Brain microvascular endothelial cell (primary cell): ENCODE measurements around the gene ZNF385B.

ENCODE experiments used
- DNase-seq: peaks from one replicate; pipeline ENCODE4 v3.0.0-alpha.2; 2020
- H3K27ac ChIP-seq: fragments of 250-450 bp; sonication (Bioruptor Pico); 2 replicates; pipeline ENCODE4 v1.5.1; 2020; ENCODE audit warnings: mild to moderate bottlenecking, moderate library complexity
- H3K27me3 ChIP-seq: fragments of 250-450 bp; sonication (Bioruptor Pico); replicated peaks from 2 replicates; pipeline ENCODE4 v1.5.1; 2020; ENCODE audit warnings: mild to moderate bottlenecking
- H3K36me3 ChIP-seq: fragments of 250-450 bp; sonication (Bioruptor Pico); replicated peaks from 2 replicates; pipeline ENCODE4 v1.5.1; 2020; ENCODE audit warnings: mild to moderate bottlenecking
- H3K4me3 ChIP-seq: 2 replicates; pipeline ENCODE4 v1.5.1; 2011; ENCODE audit warnings: low read depth, mild to moderate bottlenecking, control low read depth, low read length, moderate library complexity
- in situ Hi-C: cut with HindIII; loops from 2 replicates; pipeline ENCODE4 v1.10.0; 2017; ENCODE audit warnings: low sequenced_read_pairs, low pct_ligation_motif_present
- TF ChIP-seq, protein P1 (sequence below): IDR thresholded peaks from 2 replicates; pipeline ENCODE4 v1.5.1; 2011; ENCODE audit warnings: low read depth, mild to moderate bottlenecking, moderate library complexity, low read length, control low read depth, inconsistent platforms; ENCODE audit errors: missing control alignments

Gene ZNF385B

GRCh38 chr2:179682756-179683155 is 178.7 kb downstream of the ZNF385B start:
- no peak overlapping the region for H3K4me3 ChIP-seq
- no peak overlapping the region for H3K27ac ChIP-seq
- in situ Hi-C loops: no loop called here
- H3K27me3 ChIP-seq: no peaks in the 10 kb centered on the region
- TF ChIP-seq, protein P1, sequence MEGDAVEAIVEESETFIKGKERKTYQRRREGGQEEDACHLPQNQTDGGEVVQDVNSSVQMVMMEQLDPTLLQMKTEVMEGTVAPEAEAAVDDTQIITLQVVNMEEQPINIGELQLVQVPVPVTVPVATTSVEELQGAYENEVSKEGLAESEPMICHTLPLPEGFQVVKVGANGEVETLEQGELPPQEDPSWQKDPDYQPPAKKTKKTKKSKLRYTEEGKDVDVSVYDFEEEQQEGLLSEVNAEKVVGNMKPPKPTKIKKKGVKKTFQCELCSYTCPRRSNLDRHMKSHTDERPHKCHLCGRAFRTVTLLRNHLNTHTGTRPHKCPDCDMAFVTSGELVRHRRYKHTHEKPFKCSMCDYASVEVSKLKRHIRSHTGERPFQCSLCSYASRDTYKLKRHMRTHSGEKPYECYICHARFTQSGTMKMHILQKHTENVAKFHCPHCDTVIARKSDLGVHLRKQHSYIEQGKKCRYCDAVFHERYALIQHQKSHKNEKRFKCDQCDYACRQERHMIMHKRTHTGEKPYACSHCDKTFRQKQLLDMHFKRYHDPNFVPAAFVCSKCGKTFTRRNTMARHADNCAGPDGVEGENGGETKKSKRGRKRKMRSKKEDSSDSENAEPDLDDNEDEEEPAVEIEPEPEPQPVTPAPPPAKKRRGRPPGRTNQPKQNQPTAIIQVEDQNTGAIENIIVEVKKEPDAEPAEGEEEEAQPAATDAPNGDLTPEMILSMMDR: no peak
- DNase-seq: no peak
- no peaks in the 10 kb centered on the region for H3K36me3 ChIP-seq

DNA sequence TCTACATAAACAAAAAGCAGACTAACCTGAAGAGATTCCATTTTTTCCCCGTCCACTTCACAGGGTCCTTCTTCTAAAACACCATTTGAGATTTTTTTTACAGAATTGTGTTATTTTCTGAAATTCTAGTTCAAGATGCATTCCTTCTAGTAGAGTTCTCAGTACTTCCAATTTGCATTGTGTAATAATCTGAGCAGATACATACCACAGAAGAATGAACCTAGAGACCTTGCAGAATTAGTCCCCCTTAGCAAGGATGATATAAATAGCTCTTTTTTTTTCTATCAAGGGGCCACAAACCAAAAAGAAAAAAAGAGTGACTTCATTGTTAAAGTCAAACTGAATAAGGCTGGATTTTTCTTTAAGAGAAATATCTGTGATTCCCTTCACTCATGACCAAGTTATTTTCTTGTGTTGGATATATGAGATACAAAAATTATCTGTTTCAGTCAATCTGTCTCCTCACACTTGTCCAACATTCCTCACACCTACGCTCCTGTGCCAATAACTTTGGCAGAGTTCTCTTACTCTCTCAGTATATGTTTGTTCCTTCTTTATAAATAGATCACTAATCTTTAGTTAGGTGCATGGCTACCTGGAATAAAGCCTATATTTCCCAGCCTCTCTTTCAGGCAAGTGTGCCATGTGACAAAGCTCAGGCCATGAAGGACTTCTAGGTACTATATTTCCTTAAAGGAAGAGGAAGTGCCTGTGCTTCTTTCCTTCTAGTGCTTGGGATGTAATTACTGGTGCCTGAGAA is 183.5 kb downstream of the ZNF385B start:
- no peak for DNase-seq
- Histone ChIP-seq H3K27ac (no peak overlapping the region), H3K36me3 (no peaks in the 10 kb centered on the region), H3K27me3 (no peaks in the 10 kb centered on the region), H3K4me3 (no peak overlapping the region)
- in situ Hi-C loops: no loop called here
- TF ChIP-seq, protein P1: no peak

GRCh38 chr2:179677077-179677688 is 184.2 kb downstream of the ZNF385B start:
- Histone ChIP-seq H3K27me3 (no peaks in the 10 kb centered on the region), H3K36me3 (no peaks in the 10 kb centered on the region), H3K27ac (no peak overlapping the region), H3K4me3 (no peak overlapping the region)
- no peak for DNase-seq
- TF ChIP-seq, protein P1: no peak
- in situ Hi-C loops: no loop called here

- TF ChIP-seq, protein P1: no peak
- Histone ChIP-seq H3K27ac (no peak overlapping the region), H3K27me3 (no peaks in the 10 kb centered on the region), H3K36me3 (no peaks in the 10 kb centered on the region), H3K4me3 (no peak overlapping the region)
- in situ Hi-C loops: no loop called here
- DNase-seq: no peak
These were observed 186.0 kb downstream of the ZNF385B start for GRCh38 chr2:179675435-179675834.

DNA sequence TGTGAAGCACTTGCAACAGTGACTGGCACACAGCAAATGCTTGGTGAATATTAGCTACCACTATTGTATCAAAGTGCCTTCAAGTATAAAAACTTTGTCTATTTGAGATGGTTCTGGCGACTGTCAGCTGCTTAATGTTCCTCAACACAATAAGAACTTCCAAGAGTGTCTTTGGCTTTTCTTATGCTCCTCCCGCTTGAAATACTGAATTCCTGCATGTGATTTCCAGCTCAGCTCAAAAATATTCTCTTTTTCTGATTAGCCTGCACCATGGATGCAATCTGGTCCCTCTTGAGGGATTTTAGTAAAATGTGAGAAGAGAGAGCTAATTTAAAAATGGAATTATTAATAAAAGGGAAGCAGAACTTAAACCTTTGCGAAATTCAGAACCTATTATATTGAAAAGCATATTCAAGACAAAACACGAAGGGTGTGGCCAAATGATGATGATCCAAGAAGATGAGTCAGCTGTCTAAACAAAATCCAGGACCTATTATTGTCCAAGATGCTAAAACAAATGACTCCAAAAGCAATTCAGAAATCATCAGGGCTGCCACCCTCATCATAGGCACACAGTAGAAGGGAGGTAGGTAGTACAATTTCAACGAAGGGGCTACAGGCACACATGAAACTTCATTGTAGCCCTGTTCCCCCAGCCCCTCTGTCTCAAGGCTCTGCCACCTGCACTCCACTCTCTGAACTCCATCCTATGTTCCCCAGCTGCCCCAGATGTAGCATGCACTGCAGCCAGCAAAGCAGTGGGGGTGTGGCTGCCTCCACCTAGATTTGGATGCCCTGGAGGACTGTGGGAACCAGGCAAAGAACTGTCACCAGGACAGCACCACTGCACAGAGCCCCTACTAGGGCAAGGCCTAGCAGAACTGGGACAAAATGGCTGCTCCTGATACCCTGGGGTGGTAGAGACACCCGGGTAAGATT is 190.1 kb downstream of the ZNF385B start:
- DNase-seq: no peak
- TF ChIP-seq, protein P1: no peak
- Histone ChIP-seq H3K27me3 (no peaks in the 10 kb centered on the region), H3K27ac (no peak overlapping the region), H3K4me3 (no peak overlapping the region), H3K36me3 (no peaks in the 10 kb centered on the region)
- in situ Hi-C loops: no loop called here
